Neural progenitor cell (in vitro differentiated cells): ENCODE results near the gene TOLLIP.

Source experiments
- EZH2 ChIP-seq: fragments of 200-600 bp; sonication (generic); IDR thresholded peaks from 2 replicates; pipeline ENCODE4 v1.6.1; 2017; ENCODE audit warnings: antibody characterized with exemption, mild to moderate bottlenecking, moderate library complexity
- TF ChIP-seq, protein P1 (sequence below): fragments of 200-600 bp; sonication (generic); IDR thresholded peaks from 2 replicates; pipeline ENCODE4 v1.5.1; 2017; ENCODE audit warnings: antibody characterized with exemption, mild to moderate bottlenecking

DNA sequence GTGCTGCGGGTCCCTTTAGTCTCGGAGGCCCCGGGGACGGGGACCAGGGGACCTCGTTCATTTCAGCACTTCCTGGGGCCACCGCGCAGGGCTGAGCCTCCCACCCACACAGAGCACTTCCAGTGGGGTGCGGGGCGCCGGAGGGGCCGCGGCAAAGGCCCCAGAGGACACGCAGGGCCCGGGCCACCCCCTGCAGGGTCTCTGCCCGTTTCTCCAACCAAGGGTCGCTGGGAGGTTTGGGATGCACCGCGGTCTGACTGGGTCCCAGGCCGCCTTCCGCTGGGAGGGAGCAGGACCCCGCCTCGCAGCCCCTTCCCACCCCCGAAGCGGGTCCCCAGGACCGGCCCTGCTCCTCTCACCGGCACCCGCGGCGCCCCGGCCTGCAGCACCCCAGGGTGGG lies 37.5 kb downstream of the TOLLIP start:
- TF ChIP-seq EZH2: no peak
- TF ChIP-seq, protein P1, sequence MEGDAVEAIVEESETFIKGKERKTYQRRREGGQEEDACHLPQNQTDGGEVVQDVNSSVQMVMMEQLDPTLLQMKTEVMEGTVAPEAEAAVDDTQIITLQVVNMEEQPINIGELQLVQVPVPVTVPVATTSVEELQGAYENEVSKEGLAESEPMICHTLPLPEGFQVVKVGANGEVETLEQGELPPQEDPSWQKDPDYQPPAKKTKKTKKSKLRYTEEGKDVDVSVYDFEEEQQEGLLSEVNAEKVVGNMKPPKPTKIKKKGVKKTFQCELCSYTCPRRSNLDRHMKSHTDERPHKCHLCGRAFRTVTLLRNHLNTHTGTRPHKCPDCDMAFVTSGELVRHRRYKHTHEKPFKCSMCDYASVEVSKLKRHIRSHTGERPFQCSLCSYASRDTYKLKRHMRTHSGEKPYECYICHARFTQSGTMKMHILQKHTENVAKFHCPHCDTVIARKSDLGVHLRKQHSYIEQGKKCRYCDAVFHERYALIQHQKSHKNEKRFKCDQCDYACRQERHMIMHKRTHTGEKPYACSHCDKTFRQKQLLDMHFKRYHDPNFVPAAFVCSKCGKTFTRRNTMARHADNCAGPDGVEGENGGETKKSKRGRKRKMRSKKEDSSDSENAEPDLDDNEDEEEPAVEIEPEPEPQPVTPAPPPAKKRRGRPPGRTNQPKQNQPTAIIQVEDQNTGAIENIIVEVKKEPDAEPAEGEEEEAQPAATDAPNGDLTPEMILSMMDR: no peak
